ENCODE measurements around the gene KCNK3. TPM values are rescaled to one million over a fixed set of nuclear protein-coding genes. Genes with fewer than 3 reads are reported as not detected.

KCNK3 gene
- total RNA-seq (not detected), polyA plus RNA-seq (not detected)

DNA sequence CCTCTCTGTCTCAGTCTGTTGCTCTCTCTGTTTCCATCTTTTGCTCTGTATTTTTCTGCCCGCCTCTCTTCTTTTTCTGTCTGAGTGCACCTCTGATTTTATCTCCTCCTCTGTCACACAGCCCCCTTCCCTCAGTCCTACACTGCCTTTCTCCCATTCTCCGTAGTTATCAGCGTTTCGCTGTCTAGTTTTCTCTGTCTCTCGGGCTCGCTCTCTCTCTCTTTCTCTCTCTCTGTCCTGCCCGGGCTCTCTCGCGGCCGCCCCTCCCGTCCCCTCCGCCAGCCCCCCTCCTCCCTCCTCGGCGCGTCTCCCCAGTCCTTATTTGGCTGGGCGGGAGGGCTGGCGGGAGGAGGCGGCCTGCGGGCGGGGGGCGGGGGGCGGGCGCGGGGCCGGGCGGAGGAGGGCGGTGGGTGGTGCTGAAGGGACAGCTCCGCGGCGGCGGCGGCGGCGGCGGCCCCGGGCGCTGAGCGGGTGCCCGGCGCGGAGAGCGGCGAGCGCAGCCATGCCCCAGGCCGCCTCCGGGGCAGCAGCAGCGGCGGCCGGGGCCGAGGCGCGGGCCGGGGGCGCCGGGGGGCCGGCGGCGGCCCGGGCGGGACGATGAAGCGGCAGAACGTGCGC lies at the start of gene KCNK3:
TSS of gene KCNK3 (plus strand) at position 444 of the 618 bp plus-strand sequence. CDS start at position 598, 154 bp downstream.
- Mint-ChIP-seq H3K9me3 (peaks cover 0 to 4% (median 3%) of the 10 kb centered on the region in 5 donors), H3K27me3 (peaks cover 54 to 78% of the 10 kb centered on the region in 2 donors), H3K36me3 (peaks cover 0 to 5% (median 0%) of the 10 kb centered on the region in 3 donors), H3K4me1 (peaks cover 0 to 6% (median 4%) of the 10 kb centered on the region in 3 donors), H3K27ac (no peak within 1 kb of the TSS), H3K4me3 (peak within 1 kb of the TSS in 6 of 7 donors; percentile 11 to 65 (median 34))
- CTCF ChIA-PET, result no interaction called here
- Histone ChIP-seq H3K36me3 (ENCODE audit: insufficient read depth, low read length) (no peaks in the 10 kb centered on the region), H3K27ac (ENCODE audit: low read depth, low read length) (no peak within 1 kb of the TSS), H3K4me1 (ENCODE audit: insufficient read depth, low read length) (no peaks in the 10 kb centered on the region), H3K27me3 (ENCODE audit: insufficient read depth, low read length, poor library complexity, severe bottlenecking) (peaks cover 19% of the 10 kb centered on the region), H3K9me3 (ENCODE audit: low read length) (no peaks in the 10 kb centered on the region), H3K4me3 (ENCODE audit: low read length) (no peak within 1 kb of the TSS)
- DNase-seq, result peak in 3 of 5 donors; percentile 1 to 38 (median 17)
- POLR2A ChIA-PET, result no interaction called here

DNA sequence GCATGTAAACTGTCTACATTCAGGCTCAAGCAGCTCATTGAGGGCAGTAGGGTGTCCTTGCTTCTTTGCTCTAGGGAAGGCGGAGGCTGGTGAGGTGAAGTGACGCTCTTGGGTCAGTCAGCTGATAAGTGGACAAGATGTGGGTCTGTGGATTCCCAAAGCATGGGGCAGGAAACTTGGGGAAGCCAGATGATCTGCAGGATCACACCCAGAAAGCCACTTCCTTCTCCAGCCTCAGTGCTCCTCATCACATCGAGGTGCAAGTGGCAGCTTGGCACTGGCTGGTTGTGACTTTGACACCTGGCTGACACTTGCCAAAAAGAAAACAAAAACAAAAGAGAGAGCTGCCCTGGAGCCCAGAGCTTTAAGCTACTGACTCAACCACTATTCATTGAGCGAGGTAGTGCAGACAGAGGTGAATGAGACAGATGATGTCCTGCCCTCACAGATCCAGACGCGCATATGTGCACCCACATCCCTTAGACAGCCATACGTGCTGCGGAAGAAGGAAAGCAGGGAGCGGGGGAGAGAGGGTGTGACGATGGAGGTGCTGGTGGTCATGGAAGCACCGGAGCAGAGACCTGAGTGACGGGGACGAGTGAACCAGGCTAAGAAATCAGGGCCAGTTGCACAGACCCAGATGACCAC lies 48.2 kb upstream of the KCNK3 start:
- Histone ChIP-seq H3K27ac (ENCODE audit: low read depth, low read length) (no peak overlapping the region), H3K27me3 (ENCODE audit: insufficient read depth, low read length, poor library complexity, severe bottlenecking) (no peaks in the 10 kb centered on the region), H3K9me3 (ENCODE audit: low read length) (no peaks in the 10 kb centered on the region), H3K4me1 (ENCODE audit: insufficient read depth, low read length) (no peaks in the 10 kb centered on the region), H3K4me3 (ENCODE audit: low read length) (no peak overlapping the region), H3K36me3 (ENCODE audit: insufficient read depth, low read length) (no peaks in the 10 kb centered on the region)
- peak overlapping the region in 1 of 7 donors; percentile 12 for H3K4me3 Mint-ChIP-seq
- peaks cover 0 to 1% (median 0%) of the 10 kb centered on the region in 3 donors for H3K36me3 Mint-ChIP-seq
- no peaks in the 10 kb centered on the region for H3K4me1 Mint-ChIP-seq
- H3K9me3 Mint-ChIP-seq, result no peaks in the 10 kb centered on the region
- H3K27ac Mint-ChIP-seq, result no peak overlapping the region
- POLR2A ChIA-PET, result no interaction called here
- DNase-seq, result peak in 1 of 5 donors; percentile 14
- H3K27me3 Mint-ChIP-seq, result peaks cover 31 to 64% of the 10 kb centered on the region in 2 donors
- CTCF ChIA-PET, result no interaction called here

DNA sequence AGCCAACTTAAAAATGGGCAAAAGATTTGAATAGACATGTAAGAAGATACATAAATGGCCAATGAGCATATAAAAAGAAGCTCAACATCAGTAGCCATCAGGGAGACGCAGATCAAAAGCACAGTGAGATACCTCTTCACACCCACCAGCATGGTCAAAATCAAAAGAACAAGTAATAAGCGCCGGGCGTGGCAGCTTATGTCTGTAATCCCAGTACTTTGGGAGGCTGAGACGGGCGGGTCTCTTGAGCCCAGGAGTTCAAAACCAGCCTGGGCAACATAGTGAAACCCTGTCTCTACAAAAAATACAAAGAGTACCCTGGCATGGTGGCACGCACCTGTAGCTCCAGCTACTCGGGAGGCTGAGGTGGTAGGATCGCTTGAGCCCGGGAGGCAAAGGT lies 46.8 kb upstream of the KCNK3 start:
- peak in 1 of 5 donors; percentile 4 for DNase-seq
- no peaks in the 10 kb centered on the region for H3K9me3 ChIP-seq (ENCODE audit: low read length)
- ChIA-PET POLR2A (no interaction called here), CTCF (no interaction called here)
- no peak overlapping the region for H3K4me3 ChIP-seq (ENCODE audit: low read length)
- Mint-ChIP-seq H3K4me3 (no peak overlapping the region), H3K27me3 (peaks cover 37 to 61% of the 10 kb centered on the region in 2 donors), H3K36me3 (peaks cover 0 to 1% (median 0%) of the 10 kb centered on the region in 3 donors), H3K9me3 (no peaks in the 10 kb centered on the region), H3K4me1 (no peaks in the 10 kb centered on the region), H3K27ac (no peak overlapping the region)
- no peaks in the 10 kb centered on the region for H3K27me3 ChIP-seq (ENCODE audit: insufficient read depth, low read length, poor library complexity, severe bottlenecking)
- H3K27ac ChIP-seq (ENCODE audit: low read depth, low read length), result no peak overlapping the region
- H3K4me1 ChIP-seq (ENCODE audit: insufficient read depth, low read length), result no peaks in the 10 kb centered on the region
- no peaks in the 10 kb centered on the region for H3K36me3 ChIP-seq (ENCODE audit: insufficient read depth, low read length)

DNA sequence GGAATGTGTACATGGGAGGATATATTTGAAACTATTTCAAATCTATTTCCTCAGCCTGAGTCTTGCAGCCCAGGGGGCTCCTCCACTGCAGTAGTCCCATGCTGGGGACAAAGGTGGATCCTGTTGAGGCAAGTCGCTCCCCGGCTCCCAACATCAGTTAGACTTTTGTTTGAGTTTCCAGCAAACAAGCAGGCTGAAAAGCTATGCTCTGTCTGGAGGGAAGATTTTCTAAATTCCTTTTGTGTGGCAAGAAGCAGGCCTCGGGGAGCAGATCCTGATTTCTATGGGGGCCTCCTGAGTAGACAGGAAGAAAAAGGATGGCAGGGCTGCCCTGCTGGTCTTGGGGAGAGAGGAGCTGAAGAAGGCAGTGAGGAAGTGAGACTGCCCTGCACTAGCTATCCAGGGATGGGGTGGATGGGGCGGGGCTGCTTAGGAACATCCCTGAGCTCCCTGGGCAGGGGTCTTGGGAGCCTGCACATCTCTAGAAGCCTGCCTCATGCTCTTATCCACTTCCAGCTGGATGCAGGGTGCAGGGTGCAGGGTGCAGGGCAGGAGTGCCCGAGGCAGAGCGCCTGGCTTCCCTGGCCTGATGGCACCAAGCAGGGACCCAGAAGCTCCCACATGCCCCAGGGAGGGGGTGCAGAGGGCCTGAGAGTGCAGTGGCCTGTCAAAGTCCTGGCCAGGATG lies 45.4 kb upstream of the KCNK3 start:
- H3K4me1 Mint-ChIP-seq, result no peaks in the 10 kb centered on the region
- H3K9me3 Mint-ChIP-seq, result no peaks in the 10 kb centered on the region
- no peak overlapping the region for H3K27ac Mint-ChIP-seq
- Histone ChIP-seq H3K36me3 (ENCODE audit: insufficient read depth, low read length) (no peaks in the 10 kb centered on the region), H3K27me3 (ENCODE audit: insufficient read depth, low read length, poor library complexity, severe bottlenecking) (no peaks in the 10 kb centered on the region), H3K27ac (ENCODE audit: low read depth, low read length) (no peak overlapping the region), H3K4me1 (ENCODE audit: insufficient read depth, low read length) (no peaks in the 10 kb centered on the region), H3K9me3 (ENCODE audit: low read length) (no peaks in the 10 kb centered on the region), H3K4me3 (ENCODE audit: low read length) (no peak overlapping the region)
- peak in 1 of 5 donors; percentile 12 for DNase-seq
- peaks cover 0 to 1% (median 0%) of the 10 kb centered on the region in 3 donors for H3K36me3 Mint-ChIP-seq
- ChIA-PET POLR2A (no interaction called here), CTCF (no interaction called here)
- H3K27me3 Mint-ChIP-seq, result peaks cover 40 to 59% of the 10 kb centered on the region in 2 donors
- no peak overlapping the region for H3K4me3 Mint-ChIP-seq

DNA sequence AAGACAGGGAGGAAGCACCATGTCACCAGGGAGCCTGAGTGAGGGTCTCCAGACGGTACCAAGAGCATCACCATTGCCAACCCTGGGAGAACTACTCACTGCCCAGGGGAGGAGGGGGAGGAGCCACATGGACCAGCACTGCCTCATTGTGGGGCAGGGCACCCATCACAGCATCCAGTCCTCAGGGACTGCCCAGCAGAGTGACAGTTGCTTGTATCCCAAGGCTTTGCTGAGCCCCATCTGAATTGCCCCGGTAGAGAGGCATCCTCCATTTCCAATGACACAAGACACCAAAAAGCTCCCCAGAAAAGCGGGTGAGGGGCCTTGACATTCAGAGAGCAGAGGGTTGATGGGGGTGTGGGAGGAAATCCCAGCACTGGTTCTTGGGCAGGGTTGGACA lies 44.5 kb upstream of the KCNK3 start:
- ChIA-PET POLR2A (no interaction called here), CTCF (no interaction called here)
- peaks cover 37 to 55% of the 10 kb centered on the region in 2 donors for H3K27me3 Mint-ChIP-seq
- no peaks in the 10 kb centered on the region for H3K9me3 Mint-ChIP-seq
- peaks cover 0 to under 1% (median 0%) of the 10 kb centered on the region in 3 donors for H3K36me3 Mint-ChIP-seq
- no peaks in the 10 kb centered on the region for H3K4me1 Mint-ChIP-seq
- no peak overlapping the region for H3K27ac ChIP-seq (ENCODE audit: low read depth, low read length)
- H3K4me3 Mint-ChIP-seq, result no peak overlapping the region
- H3K4me1 ChIP-seq (ENCODE audit: insufficient read depth, low read length), result no peaks in the 10 kb centered on the region
- no peaks in the 10 kb centered on the region for H3K36me3 ChIP-seq (ENCODE audit: insufficient read depth, low read length)
- no peak overlapping the region for H3K27ac Mint-ChIP-seq
- no peaks in the 10 kb centered on the region for H3K27me3 ChIP-seq (ENCODE audit: insufficient read depth, low read length, poor library complexity, severe bottlenecking)
- DNase-seq, result no peak
- H3K4me3 ChIP-seq (ENCODE audit: low read length), result no peak overlapping the region
- H3K9me3 ChIP-seq (ENCODE audit: low read length), result no peaks in the 10 kb centered on the region

DNA sequence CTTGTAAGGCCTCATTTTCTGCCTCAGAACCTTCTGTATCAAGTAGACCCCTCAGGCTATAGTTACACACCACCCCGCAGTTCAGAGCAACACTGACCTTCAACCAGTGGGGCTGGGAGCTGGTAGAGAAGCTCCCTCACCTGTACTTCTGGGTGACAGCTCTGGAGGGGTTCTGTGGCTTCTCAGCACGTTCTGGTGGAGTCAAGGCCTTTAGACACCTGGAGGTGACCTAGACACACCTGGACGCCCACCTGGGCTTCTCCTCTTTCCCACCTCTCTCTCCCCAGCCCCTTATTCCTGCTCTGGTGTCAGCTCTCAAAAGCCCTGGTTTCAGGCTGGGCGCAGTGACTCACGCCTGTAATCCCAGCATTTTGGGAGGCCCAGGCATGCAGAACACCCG lies 44.0 kb upstream of the KCNK3 start:
- Mint-ChIP-seq H3K4me1 (no peaks in the 10 kb centered on the region), H3K4me3 (no peak overlapping the region), H3K27me3 (peaks cover 37 to 60% of the 10 kb centered on the region in 2 donors), H3K36me3 (no peaks in the 10 kb centered on the region), H3K9me3 (no peaks in the 10 kb centered on the region), H3K27ac (no peak overlapping the region)
- Histone ChIP-seq H3K27ac (ENCODE audit: low read depth, low read length) (no peak overlapping the region), H3K36me3 (ENCODE audit: insufficient read depth, low read length) (no peaks in the 10 kb centered on the region), H3K27me3 (ENCODE audit: insufficient read depth, low read length, poor library complexity, severe bottlenecking) (no peaks in the 10 kb centered on the region), H3K4me1 (ENCODE audit: insufficient read depth, low read length) (no peaks in the 10 kb centered on the region), H3K4me3 (ENCODE audit: low read length) (no peak overlapping the region), H3K9me3 (ENCODE audit: low read length) (no peaks in the 10 kb centered on the region)
- peak in 1 of 5 donors; percentile 3 for DNase-seq
- POLR2A ChIA-PET, result no interaction called here
- CTCF ChIA-PET, result no interaction called here

DNA sequence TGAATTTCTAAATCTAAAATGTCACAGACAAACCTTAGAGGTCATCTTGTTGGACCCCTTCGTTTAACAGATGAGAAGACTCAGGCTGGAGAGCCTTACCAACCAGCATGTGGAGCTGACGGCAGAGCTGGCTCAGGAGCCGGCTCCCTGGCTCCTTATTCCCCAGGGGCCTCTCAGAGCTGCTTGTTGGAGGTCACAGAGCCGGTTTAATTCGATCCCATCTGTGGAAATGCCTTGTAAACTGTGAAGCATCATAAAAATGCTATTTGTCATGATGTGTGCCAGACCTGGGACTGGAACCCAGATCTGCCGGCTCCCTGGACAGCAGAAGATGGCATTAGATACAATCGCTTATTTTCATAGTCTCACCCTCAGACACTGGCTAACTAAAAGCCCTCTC lies 43.2 kb upstream of the KCNK3 start:
- no peak overlapping the region for H3K27ac Mint-ChIP-seq
- Histone ChIP-seq H3K27ac (ENCODE audit: low read depth, low read length) (no peak overlapping the region), H3K27me3 (ENCODE audit: insufficient read depth, low read length, poor library complexity, severe bottlenecking) (no peaks in the 10 kb centered on the region), H3K4me3 (ENCODE audit: low read length) (no peak overlapping the region), H3K4me1 (ENCODE audit: insufficient read depth, low read length) (no peaks in the 10 kb centered on the region), H3K36me3 (ENCODE audit: insufficient read depth, low read length) (no peaks in the 10 kb centered on the region), H3K9me3 (ENCODE audit: low read length) (no peaks in the 10 kb centered on the region)
- no peaks in the 10 kb centered on the region for H3K4me1 Mint-ChIP-seq
- no peaks in the 10 kb centered on the region for H3K36me3 Mint-ChIP-seq
- no peak overlapping the region for H3K4me3 Mint-ChIP-seq
- DNase-seq, result no peak
- CTCF ChIA-PET, result no interaction called here
- peaks cover 34 to 56% of the 10 kb centered on the region in 2 donors for H3K27me3 Mint-ChIP-seq
- POLR2A ChIA-PET, result no interaction called here
- H3K9me3 Mint-ChIP-seq, result no peaks in the 10 kb centered on the region

DNA sequence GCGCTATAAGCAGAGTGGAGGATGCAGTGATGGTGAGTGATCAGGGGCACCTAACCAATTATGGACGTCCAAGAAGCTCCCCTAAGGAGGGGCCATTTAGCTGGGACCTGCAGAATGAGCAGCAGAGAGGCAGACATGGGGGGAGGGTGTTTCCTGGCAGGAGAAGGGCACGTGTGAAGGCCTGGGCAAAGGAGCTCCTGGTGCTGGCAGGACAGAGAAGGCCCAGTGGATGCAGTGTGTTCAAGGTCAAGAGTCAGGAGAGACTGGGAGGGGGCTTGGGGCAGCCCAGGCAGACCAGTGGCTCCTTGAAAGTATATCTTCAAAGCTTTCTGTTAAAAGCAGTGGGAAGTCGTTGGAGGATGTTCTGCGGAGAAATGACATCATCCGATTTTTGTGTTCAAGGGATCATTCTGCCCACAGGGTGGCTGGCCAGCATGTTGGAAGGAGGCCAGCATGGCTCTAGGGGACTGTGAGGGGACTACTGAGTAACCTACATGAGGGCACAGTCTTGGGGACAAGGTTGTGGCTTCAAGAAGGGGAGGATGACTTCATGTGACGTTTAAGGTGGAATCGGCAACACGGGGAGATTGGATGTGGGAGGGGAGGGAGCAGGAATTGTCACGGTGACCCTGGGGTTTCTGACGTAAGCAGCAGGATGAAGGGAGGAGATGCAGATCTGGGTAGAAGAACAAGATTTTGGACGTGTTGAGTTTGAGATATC lies 42.4 kb upstream of the KCNK3 start:
- no peaks in the 10 kb centered on the region for H3K4me1 ChIP-seq (ENCODE audit: insufficient read depth, low read length)
- H3K4me3 Mint-ChIP-seq, result no peak overlapping the region
- H3K27ac ChIP-seq (ENCODE audit: low read depth, low read length), result no peak overlapping the region
- CTCF ChIA-PET, result no interaction called here
- H3K27me3 Mint-ChIP-seq, result peaks cover 29 to 49% of the 10 kb centered on the region in 2 donors
- no peaks in the 10 kb centered on the region for H3K4me1 Mint-ChIP-seq
- no peak for DNase-seq
- H3K4me3 ChIP-seq (ENCODE audit: low read length), result no peak overlapping the region
- no peaks in the 10 kb centered on the region for H3K27me3 ChIP-seq (ENCODE audit: insufficient read depth, low read length, poor library complexity, severe bottlenecking)
- H3K27ac Mint-ChIP-seq, result no peak overlapping the region
- no peaks in the 10 kb centered on the region for H3K9me3 Mint-ChIP-seq
- H3K36me3 ChIP-seq (ENCODE audit: insufficient read depth, low read length), result no peaks in the 10 kb centered on the region
- H3K36me3 Mint-ChIP-seq, result no peaks in the 10 kb centered on the region
- H3K9me3 ChIP-seq (ENCODE audit: low read length), result no peaks in the 10 kb centered on the region
- POLR2A ChIA-PET, result no interaction called here
